A549 treated with dexamethasone at 1 μM for 4 hours (cell line): ENCODE data around the gene MED12L. TPM values are rescaled to one million over a fixed set of nuclear protein-coding genes. Genes with fewer than 3 reads are reported as not detected.

Source experiments
- total RNA-seq: library from RNA; stranded (reverse); fragments of 200-300 nt; extraction: Qiagen RNA extraction; gene quantifications from 5 replicates; pipeline ENCODE4 v1.2.3, GENCODE V29; 2022

Gene MED12L
- 0.23 to 0.90 TPM (median 0.41 TPM) in 5 replicates for total RNA-seq

GRCh38 chr3:151085227-151085888 is at the start of gene MED12L:
MED12L (plus strand) TSS chr3:151085664; CDS start chr3:151086927, 1,263 bp downstream.

DNA sequence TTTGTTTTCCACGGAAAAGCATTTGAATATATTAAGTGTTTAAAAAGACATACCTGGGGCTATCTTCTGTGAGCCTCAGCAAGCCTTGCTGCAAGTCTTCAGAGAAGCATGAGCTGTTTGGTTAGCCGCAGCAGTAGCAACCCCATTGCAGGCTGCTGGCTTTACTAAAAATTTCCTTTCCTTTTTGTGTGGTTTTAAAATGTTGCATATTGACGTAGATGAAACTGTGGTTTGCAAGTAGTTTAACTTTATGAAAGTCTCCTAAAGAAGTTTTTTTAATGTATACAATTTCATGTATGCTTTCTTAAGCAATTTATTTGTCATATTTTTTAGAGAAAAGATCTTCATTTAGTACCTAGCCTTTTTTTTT is 117.6 kb downstream of the MED12L start, which contains the start of gene GPR171:
TSS of gene GPR171 (minus strand) at position 166 of the 370 bp plus-strand sequence. CDS start 3,830 bp downstream, outside the sequence.

GRCh38 chr3:151278230-151278629 is 192.8 kb downstream of the MED12L start, which contains the start of gene P2RY14:
P2RY14 (minus strand) TSS chr3:151278542; CDS start chr3:151214316, 64,226 bp downstream.

DNA sequence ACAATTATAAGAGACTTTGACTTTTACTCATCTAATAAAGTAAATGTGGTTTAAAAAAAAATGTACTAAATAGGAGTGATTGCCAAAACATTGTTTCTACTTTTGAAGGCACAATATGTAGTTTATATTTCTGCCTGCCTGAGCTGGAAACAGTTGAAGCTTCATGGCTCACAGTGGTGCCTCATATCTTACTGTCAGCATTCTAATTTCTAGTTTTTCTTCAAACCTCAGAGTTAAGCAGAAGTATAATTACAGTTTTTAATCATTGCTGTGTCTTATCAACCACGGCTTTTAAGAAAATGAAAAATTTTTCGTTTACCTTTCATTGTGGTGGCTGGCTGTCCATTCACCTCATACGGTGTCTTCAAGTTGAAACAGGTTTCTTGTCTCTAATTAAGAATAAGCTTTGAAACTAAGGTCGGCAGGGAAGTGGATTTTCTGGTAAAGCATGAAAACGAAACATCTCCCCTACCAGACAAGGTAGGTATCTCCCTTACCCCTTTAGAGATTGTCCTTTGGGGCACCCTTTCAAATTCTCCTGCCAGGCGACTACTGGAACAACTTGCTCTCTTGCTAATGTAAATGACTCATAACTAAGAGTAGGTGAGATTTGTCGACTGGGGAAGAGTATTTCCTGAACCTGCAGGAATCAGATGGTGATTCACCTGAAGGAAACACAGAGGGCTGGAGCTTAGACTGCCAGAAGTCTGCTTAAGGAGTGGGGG is 231.0 kb downstream of the MED12L start, which contains the start of gene GPR87:
TSS of gene GPR87 (minus strand) at position 554 of the 725 bp plus-strand sequence. CDS start 16,720 bp downstream, outside the sequence.

DNA sequence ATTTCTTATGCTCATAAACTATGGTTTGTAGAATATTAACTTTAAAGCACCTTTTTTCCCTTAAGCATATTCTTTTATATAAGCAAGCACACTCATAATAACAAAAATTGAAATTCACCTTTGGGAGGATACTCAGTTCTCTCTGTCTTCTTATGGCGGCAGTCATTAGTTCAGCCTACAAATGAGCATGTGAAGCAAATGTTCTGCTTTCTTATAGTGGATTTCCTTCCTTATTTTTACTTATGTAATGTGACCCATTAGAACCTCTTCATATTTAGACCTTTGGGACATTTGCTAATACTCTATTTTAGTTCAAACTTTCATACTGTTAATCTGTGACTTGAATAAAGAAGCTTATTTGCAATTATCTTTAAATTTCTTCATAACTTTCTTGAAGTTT is 243.9 kb downstream of the MED12L start, which contains the start of gene P2RY13:
TSS of gene P2RY13 (minus strand) at position 187 of the 400 bp plus-strand sequence. CDS start at position 166, 21 bp downstream.

DNA sequence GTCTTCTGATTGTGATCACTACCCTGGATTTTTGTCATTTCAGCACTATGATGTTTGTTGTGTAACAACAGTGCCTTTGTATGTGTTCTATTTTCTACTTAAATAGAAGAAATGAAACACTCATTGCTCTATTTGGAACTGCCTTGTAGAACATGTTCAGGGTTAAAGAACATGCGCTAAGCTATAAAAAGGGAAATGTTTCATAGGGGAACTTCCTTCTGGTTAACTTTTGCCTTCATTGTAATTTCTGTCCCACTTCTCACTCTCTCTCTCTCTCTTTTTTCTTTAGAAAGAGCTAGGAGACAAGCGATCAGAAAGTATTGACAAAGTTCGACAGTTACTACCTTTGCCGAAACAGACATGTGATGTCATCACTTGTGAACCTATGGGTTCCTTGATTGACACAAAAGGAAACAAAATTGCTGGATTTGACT is 299.3 kb downstream of the MED12L start, which contains the start of gene P2RY12:
TSS of gene P2RY12 (minus strand) at position 13 of the 434 bp plus-strand sequence. CDS start 45,908 bp downstream, outside the sequence.

DNA sequence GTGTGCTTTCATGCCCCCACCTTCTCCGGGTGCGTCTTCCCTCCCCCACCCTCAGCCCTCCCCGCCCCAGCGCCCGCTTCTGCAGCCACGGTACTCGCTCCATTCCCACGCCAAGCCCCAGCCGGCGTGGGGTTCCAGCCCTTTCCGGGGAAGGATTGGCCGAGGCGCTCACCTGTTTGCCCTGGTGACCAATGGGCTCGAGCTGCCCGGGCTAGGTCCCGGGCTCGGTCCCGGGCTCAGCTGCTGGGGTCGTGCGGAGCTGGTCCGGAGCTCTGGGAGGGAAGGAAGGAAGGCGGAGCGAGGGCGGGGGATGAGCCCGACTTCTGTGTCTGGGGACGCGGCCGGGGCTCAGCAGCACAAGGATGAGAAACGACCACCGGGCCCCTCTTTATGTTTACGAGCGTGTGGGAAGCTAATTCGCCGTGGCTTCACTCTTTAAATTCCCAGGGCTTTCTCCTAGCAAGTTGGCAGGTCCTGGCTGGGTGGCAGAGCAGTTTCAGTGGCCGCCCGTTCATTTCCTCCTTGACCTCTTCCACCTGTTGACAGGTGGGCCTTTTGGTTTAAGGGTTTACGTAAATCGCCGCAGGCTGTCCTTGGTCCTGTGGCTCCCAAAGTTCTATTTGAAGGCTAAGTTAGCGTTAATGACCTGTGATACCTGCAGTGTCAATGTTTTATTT is 375.4 kb downstream of the MED12L start, which contains the start of gene IGSF10:
TSS of gene IGSF10 (minus strand) at position 288 of the 677 bp plus-strand sequence. CDS start 2,352 bp downstream, outside the sequence.

Other genes starting within 250 kb of the MED12L start
- not detected in 5 replicates for gene MINDY4B, start 180.2 kb upstream of the MED12L start, total RNA-seq
- gene CLRN1, start 112.9 kb upstream of the MED12L start, total RNA-seq = not detected in 5 replicates
- gene GPR171, start 117.6 kb downstream of the MED12L start, total RNA-seq = not detected in 5 replicates
- gene P2RY14, start 192.9 kb downstream of the MED12L start, total RNA-seq = not detected in 5 replicates
- 2.1 to 2.9 TPM (median 2.4 TPM) in 5 replicates for gene GPR87, start 231.2 kb downstream of the MED12L start, total RNA-seq
- not detected in 5 replicates for gene P2RY13, start 243.9 kb downstream of the MED12L start, total RNA-seq